Smooth muscle cell (in vitro differentiated cells): ENCODE data around the gene ZNF76. TPM values are rescaled to one million over a fixed set of nuclear protein-coding genes. Genes with fewer than 3 reads are reported as not detected.

Experiments used
- DNase-seq: peaks from one replicate; lab custom pipeline; 2025; ENCODE audit not compliant: unreplicated experiment; lab: John Stamatoyannopoulos, UW
- H2AFZ ChIP-seq: fragments of 200-600 bp; sonication (generic); 2 replicates; pipeline ENCODE4 v1.6.0; 2016; ENCODE audit warnings: antibody characterized with exemption, low read depth, mild to moderate bottlenecking
- H3F3A ChIP-seq: fragments of 200-600 bp; sonication (generic); 2 replicates; pipeline ENCODE4 v1.6.0; 2017; ENCODE audit warnings: antibody characterized with exemption, low read depth
- H3K27ac ChIP-seq: fragments of 200-600 bp; sonication (generic); 2 replicates; pipeline ENCODE4 v1.5.1; 2016; ENCODE audit warnings: low read depth, mild to moderate bottlenecking
- H3K27me3 ChIP-seq: fragments of 200-600 bp; sonication (generic); 2 replicates; pipeline ENCODE4 v1.6.1; 2016; ENCODE audit warnings: low read depth, mild to moderate bottlenecking
- H3K36me3 ChIP-seq: fragments of 200-600 bp; sonication (generic); 2 replicates; pipeline ENCODE4 v1.5.1; 2016; ENCODE audit warnings: low read depth
- H3K4me1 ChIP-seq: fragments of 200-600 bp; sonication (generic); 2 replicates; pipeline ENCODE4 v1.5.1; 2016; ENCODE audit warnings: low read depth
- H3K4me2 ChIP-seq: fragments of 200-600 bp; sonication (generic); 2 replicates; pipeline ENCODE4 v1.6.0; 2016; ENCODE audit warnings: mild to moderate bottlenecking
- H3K4me3 ChIP-seq: fragments of 200-600 bp; sonication (generic); 2 replicates; pipeline ENCODE4 v1.5.1; 2016; ENCODE audit warnings: mild to moderate bottlenecking
- H3K79me2 ChIP-seq: fragments of 200-600 bp; sonication (generic); 2 replicates; pipeline ENCODE4 v1.6.0; 2016; ENCODE audit warnings: low read depth, mild to moderate bottlenecking
- H3K9ac ChIP-seq: fragments of 200-600 bp; sonication (generic); 2 replicates; pipeline ENCODE4 v1.6.0; 2016; ENCODE audit warnings: low read depth
- H3K9me3 ChIP-seq: fragments of 200-600 bp; sonication (generic); replicated peaks from 2 replicates; pipeline ENCODE4 v1.5.1; 2016; ENCODE audit warnings: low read depth
- H4K20me1 ChIP-seq: fragments of 200-600 bp; sonication (generic); 2 replicates; pipeline ENCODE4 v1.6.0; 2016; ENCODE audit warnings: low read depth
- CTCF ChIP-seq: fragments of 200-600 bp; sonication (generic); IDR thresholded peaks from 2 replicates; pipeline ENCODE4 v1.5.1; 2017; ENCODE audit warnings: borderline replicate concordance, mild to moderate bottlenecking, antibody characterized with exemption; ENCODE audit not compliant: insufficient read depth, poor library complexity, severe bottlenecking
- WGBS: methylation state at CpG from one replicate; pipeline ENCODE4 v1.1.7; 2016; ENCODE audit warnings: low lambda C conversion rate; 5-methylcytosine and 5-hydroxymethylcytosine counted together
- polyA plus RNA-seq: library from polyadenylated mRNA; unstranded; fragments of >200 nt; fragmentation: Nextera tagmentation; extraction: Ambion mirVana; gene quantifications from 2 replicates; pipeline ENCODE4 v1.2.1, GENCODE V29; 2016
- total RNA-seq: library from RNA; depleted of rRNA; stranded (reverse); fragments of >200 nt; gene quantifications from 2 replicates; pipeline ENCODE4 v1.2.3, GENCODE V29; 2014

The ZNF76 gene
- total and polyA plus RNA-seq, 2 experiments from 2014 or later: 7.7 to 14.2 TPM

DNA sequence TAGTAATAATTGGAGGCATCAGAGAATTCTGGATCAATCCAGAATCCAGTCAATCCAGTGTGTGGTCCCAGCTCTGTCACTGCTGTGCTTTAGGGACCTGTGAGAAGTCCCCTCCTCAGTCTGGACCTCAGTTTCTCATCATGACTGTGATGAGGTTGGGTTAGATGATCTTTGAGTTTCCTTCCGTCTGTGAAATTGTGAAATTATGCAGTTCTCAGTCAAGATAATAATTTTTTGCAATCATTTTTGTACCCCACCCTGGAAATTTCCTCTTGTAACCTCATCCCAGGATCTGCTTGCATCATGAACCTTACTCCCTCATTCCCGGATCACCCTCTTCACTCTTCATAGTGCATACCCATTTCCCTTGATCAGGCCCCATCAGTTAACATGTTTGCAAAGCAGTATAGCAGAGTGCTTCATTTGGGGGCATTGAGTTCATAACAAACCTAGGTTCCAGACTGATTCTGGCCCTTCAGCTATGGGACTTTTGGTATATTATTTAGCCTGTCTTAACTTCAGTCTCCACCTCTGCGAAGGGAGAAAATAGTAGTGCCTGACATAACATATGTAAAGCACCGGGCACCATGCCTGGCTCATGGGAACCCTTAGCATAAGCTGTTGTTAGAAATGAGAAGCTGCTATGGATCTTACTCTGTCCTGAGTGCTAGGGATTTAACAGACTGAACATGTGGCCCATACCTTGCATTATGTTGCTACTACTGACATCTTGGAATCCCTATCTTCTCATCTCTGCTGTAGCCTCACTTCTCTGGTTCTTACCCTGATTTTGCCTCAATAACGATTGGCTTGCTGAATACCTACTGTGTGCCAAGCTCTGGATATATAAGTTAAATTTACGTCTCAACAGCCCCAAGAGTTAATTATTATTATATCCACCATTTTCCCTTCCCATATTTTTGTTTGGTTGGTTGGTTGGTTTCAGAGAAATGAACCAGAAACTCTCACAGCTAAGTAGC lies 1.3 kb downstream of the ZNF76 start:
- H3K4me2 ChIP-seq: peak overlapping the region; percentile 90
- H3K4me1 ChIP-seq: peaks cover 5% of the 10 kb centered on the region
- TF ChIP-seq CTCF: no peak
- no peaks in the 10 kb centered on the region for H3F3A ChIP-seq
- H3K79me2 ChIP-seq: peaks cover 21% of the 10 kb centered on the region
- peak overlapping the region; percentile 19 for H2AFZ ChIP-seq
- peak overlapping the region; percentile 68 for H3K27ac ChIP-seq
- H3K4me3 ChIP-seq: peak overlapping the region; percentile 71
- H4K20me1 ChIP-seq: peaks cover 13% of the 10 kb centered on the region
- peak overlapping the region; percentile 81 for H3K9ac ChIP-seq
- H3K27me3 ChIP-seq: no peaks in the 10 kb centered on the region
- no peaks in the 10 kb centered on the region for H3K9me3 ChIP-seq
- H3K36me3 ChIP-seq: no peaks in the 10 kb centered on the region
- WGBS: 95% methylated on average over 6 of the region's 6 CpGs
- no peak for DNase-seq

GRCh38 chr6:35262596-35262995 lies 3.1 kb downstream of the ZNF76 start:
- no peaks in the 10 kb centered on the region for H3K27me3 ChIP-seq
- H3K36me3 ChIP-seq: no peaks in the 10 kb centered on the region
- no peak overlapping the region for H3K4me2 ChIP-seq
- H3F3A ChIP-seq: no peaks in the 10 kb centered on the region
- TF ChIP-seq CTCF: no peak
- H3K9ac ChIP-seq: no peak overlapping the region
- WGBS: 74% methylated on average over 2 of the region's 2 CpGs
- H3K9me3 ChIP-seq: no peaks in the 10 kb centered on the region
- peaks cover 10% of the 10 kb centered on the region for H3K79me2 ChIP-seq
- DNase-seq: no peak
- H3K27ac ChIP-seq: no peak overlapping the region
- H3K4me1 ChIP-seq: peaks cover 5% of the 10 kb centered on the region
- H3K4me3 ChIP-seq: no peak overlapping the region
- H2AFZ ChIP-seq: no peak overlapping the region
- H4K20me1 ChIP-seq: peaks cover 19% of the 10 kb centered on the region

DNA sequence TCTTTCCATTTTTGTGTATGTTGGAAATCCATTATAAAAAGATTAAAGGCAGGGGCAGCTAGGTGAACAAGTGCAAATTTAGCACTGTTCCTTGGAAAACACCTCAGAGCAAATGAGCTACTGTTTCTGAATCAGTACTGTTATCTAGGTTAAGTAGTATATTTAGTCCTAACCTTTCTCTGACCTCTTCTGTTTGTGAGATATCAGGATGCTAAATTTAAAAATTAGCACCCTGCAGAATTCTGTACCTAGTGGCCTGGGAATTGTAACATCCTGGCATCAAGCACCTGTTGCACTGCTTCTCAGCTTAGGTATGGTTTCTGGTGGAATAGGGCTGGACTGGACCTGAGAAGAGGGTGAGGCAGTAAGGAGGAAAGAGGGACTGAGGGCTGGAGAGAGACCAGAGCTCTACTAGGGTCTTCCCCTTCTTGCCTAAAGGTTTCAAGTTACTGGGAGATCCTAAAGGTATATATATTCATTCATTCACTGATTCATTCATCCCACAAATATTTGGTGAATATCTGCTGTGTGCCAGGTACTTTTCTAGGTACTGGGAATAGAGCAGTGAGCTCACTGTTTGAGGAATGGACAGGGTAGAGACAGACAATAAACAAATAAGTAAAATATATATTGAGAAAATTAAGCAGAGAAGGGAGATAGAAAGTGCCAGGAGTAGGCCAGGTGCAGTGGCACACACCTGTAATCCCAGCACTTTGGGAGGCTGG lies 5.2 kb downstream of the ZNF76 start:
- no peak for TF ChIP-seq CTCF
- H3K4me1 ChIP-seq: no peaks in the 10 kb centered on the region
- H3K9ac ChIP-seq: no peak overlapping the region

More for the DNA sequence above, 5.2 kb downstream of the ZNF76 start:
- no peaks in the 10 kb centered on the region for H3F3A ChIP-seq
- H3K36me3 ChIP-seq: no peaks in the 10 kb centered on the region
- H3K4me2 ChIP-seq: no peak overlapping the region
- no peak overlapping the region for H3K27ac ChIP-seq
- no peak for DNase-seq
- no peaks in the 10 kb centered on the region for H3K9me3 ChIP-seq
- H4K20me1 ChIP-seq: peaks cover 19% of the 10 kb centered on the region
- no peaks in the 10 kb centered on the region for H3K27me3 ChIP-seq
- H2AFZ ChIP-seq: no peak overlapping the region
- H3K4me3 ChIP-seq: no peak overlapping the region
- H3K79me2 ChIP-seq: no peaks in the 10 kb centered on the region
